Tibial artery (tissue), 4 donors: ENCODE measurements around the gene TNFSF13.

Experiments
- DNase-seq, 2 donors: peaks; one replicate each; pipeline ENCODE4 v3.0.0-alpha.2; 2019
- H3K27ac ChIP-seq, 2 donors: fragments of 200-600 bp; sonication (generic) in 1 of 2; 1 replicate in 1 of 2; 2 replicates in 1 of 2; pipeline ENCODE4 v1.5.1; 2018 to 2019; ENCODE audit warnings: mild to moderate bottlenecking in 1 of 2
- H3K27me3 ChIP-seq, 2 donors: fragments of 200-600 bp; sonication (generic) in 1 of 2; one replicate each; pipeline versions ENCODE4 v1.5.1 to v1.6.0; 2016 to 2019
- H3K36me3 ChIP-seq, 3 donors: fragments of 200-600 bp; sonication (generic) in 2 of 3; one replicate each; pipeline ENCODE4 v1.5.1; 2016 to 2019; ENCODE audit warnings: mild to moderate bottlenecking in 2 of 3
- H3K4me1 ChIP-seq, 4 donors: fragments of 200-600 bp; sonication (generic) in 2 of 4; 1 replicate in 3 of 4; 2 replicates in 1 of 4; pipeline ENCODE4 v1.5.1; 2016 to 2019
- H3K4me3 ChIP-seq, 2 donors: fragments of 200-600 bp; sonication (generic) in 1 of 2; 1 replicate in 1 of 2; 2 replicates in 1 of 2; pipeline ENCODE4 v1.5.1; 2018 to 2019; ENCODE audit warnings: mild to moderate bottlenecking in 2 of 2
- H3K9me3 ChIP-seq, 3 donors: fragments of 200-600 bp; sonication (generic) in 1 of 3; one replicate each; pipeline ENCODE4 v1.5.1; 2016 to 2019
- intact Hi-C: fragments of 100-400 bp; cut with DNase I; formaldehyde crosslinking; loops from one replicate; pipeline ENCODE4 v1.15.0; 2023; ENCODE audit warnings: low total_unique reads
- TF ChIP-seq, protein P1 (sequence below), 2 experiments: fragments of 200-600 bp in 1 of 2; fragments of 450-650 bp in 1 of 2; IDR thresholded peaks; one replicate each; pipeline ENCODE4 v1.5.1; 2017 to 2019; ENCODE audit warnings: antibody characterized with exemption in 2 of 2, mild to moderate bottlenecking in 1 of 2, moderate library complexity in 1 of 2

TNFSF13 gene

DNA sequence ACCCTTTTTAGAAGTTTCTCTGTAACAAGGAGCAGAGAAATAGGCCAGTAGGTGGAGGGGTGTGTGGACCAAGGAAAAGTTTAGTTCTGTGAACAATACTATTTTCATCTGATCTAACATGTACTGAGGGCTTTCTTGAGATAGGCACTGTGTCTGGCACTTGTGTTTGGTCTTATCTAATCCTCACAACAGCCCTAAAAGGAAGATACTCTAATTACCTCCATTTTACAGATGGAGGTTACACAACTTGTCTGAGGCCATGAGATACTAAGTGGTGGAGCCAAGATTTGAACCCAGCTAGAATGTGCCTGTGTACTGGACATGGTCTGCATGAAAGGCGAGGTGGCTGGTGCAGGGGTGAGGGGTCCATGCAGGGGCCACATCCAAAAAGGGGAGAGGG, 5.2 kb upstream of the TNFSF13 start:
- H3K27ac ChIP-seq, result no peak overlapping the region

DNA sequence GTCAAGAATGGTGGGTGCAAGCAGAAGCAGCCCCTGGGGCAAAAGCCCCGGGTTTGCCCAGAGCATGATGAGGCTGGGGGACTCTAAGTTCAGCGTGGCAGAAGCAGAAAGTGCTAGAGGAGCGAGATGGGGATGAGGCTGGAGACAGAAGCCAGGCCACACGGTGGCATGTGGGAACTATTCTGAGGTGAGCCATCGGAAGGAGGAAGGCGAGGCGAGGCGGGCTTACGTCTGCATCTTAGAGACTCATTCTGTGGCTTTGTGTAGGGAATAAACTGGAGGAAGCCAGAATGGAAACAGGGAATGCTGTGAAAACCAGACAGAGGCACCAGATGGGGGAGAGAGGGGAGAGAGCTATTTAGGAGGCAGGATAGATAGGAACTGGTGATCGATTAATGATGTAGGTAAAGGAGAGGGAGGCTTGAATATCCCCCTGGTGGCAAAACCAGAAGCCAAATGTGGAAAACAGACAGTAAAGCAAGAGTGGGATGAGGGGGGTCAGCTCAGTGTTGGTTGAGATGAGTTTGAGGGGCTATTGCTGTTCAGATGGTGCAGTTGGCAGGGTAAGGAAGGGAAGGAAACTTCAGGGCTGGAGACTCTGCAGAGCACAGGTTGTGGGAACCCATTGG, 3.1 kb upstream of the TNFSF13 start:
- peaks cover 0 to 34% (median 33%) of the 10 kb centered on the region in 4 donors for H3K4me1 ChIP-seq
- no peak for DNase-seq
- H3K27me3 ChIP-seq, result no peaks in the 10 kb centered on the region
- H3K36me3 ChIP-seq, result peaks cover 3 to 22% (median 13%) of the 10 kb centered on the region in 3 donors
- TF ChIP-seq, protein P1, sequence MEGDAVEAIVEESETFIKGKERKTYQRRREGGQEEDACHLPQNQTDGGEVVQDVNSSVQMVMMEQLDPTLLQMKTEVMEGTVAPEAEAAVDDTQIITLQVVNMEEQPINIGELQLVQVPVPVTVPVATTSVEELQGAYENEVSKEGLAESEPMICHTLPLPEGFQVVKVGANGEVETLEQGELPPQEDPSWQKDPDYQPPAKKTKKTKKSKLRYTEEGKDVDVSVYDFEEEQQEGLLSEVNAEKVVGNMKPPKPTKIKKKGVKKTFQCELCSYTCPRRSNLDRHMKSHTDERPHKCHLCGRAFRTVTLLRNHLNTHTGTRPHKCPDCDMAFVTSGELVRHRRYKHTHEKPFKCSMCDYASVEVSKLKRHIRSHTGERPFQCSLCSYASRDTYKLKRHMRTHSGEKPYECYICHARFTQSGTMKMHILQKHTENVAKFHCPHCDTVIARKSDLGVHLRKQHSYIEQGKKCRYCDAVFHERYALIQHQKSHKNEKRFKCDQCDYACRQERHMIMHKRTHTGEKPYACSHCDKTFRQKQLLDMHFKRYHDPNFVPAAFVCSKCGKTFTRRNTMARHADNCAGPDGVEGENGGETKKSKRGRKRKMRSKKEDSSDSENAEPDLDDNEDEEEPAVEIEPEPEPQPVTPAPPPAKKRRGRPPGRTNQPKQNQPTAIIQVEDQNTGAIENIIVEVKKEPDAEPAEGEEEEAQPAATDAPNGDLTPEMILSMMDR (IDR thresholded peaks at IDR 0.05), result no peak
- no peak overlapping the region for H3K4me3 ChIP-seq
- H3K27ac ChIP-seq, result no peak overlapping the region
- H3K9me3 ChIP-seq, result no peaks in the 10 kb centered on the region
- intact Hi-C loops, result no loop called here

More for the DNA sequence above, 5.2 kb upstream of the TNFSF13 start:
- no peaks in the 10 kb centered on the region for H3K27me3 ChIP-seq
- H3K4me1 ChIP-seq, result peaks cover 0 to 26% (median 23%) of the 10 kb centered on the region in 4 donors
- DNase-seq, result no peak
- H3K4me3 ChIP-seq, result no peak overlapping the region
- intact Hi-C loops, result no loop called here
- H3K9me3 ChIP-seq, result no peaks in the 10 kb centered on the region
- TF ChIP-seq, protein P1 (IDR thresholded peaks at IDR 0.05), result no peak
- H3K36me3 ChIP-seq, result peaks cover 3 to 24% (median 13%) of the 10 kb centered on the region in 3 donors

DNA sequence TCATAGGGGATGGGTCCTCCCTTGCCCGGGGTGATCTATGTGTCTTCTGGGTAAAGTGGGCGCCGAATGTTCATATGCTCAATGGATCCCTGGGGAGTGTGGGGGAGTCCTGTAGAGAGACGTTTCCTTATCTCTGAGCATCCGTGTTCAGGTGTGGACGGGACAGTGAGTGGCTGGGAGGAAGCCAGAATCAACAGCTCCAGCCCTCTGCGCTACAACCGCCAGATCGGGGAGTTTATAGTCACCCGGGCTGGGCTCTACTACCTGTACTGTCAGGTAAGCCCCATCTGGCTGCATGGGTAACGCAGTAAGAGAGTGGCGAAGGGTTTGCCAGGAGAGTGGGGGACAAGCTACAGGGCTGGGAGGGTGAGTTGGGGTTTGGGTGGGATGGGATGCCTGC, 1.9 kb upstream of the TNFSF13 start:
- intact Hi-C loops, result no loop called here
- H3K27ac ChIP-seq, result peak overlapping the region; percentile 95 to 96
- H3K4me1 ChIP-seq, result peaks cover 0 to 42% (median 40%) of the 10 kb centered on the region in 4 donors

DNA sequence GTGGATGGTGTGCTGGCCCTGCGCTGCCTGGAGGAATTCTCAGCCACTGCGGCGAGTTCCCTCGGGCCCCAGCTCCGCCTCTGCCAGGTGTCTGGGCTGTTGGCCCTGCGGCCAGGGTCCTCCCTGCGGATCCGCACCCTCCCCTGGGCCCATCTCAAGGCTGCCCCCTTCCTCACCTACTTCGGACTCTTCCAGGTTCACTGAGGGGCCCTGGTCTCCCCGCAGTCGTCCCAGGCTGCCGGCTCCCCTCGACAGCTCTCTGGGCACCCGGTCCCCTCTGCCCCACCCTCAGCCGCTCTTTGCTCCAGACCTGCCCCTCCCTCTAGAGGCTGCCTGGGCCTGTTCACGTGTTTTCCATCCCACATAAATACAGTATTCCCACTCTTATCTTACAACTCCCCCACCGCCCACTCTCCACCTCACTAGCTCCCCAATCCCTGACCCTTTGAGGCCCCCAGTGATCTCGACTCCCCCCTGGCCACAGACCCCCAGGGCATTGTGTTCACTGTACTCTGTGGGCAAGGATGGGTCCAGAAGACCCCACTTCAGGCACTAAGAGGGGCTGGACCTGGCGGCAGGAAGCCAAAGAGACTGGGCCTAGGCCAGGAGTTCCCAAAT, 1.3 kb upstream of the TNFSF13 start:
- TF ChIP-seq, protein P1 (IDR thresholded peaks at IDR 0.05), result no peak
- Histone ChIP-seq H3K36me3 (peaks cover 0 to 10% (median 6%) of the 10 kb centered on the region in 3 donors), H3K27ac (peak overlapping the region; percentile 95 to 96), H3K4me1 (peaks cover 0 to 44% (median 40%) of the 10 kb centered on the region in 4 donors), H3K4me3 (no peak overlapping the region), H3K9me3 (no peaks in the 10 kb centered on the region), H3K27me3 (no peaks in the 10 kb centered on the region)
- intact Hi-C loops, result no loop called here
- no peak for DNase-seq

More for the DNA sequence above, 1.9 kb upstream of the TNFSF13 start:
- H3K9me3 ChIP-seq, result no peaks in the 10 kb centered on the region
- no peaks in the 10 kb centered on the region for H3K27me3 ChIP-seq
- H3K36me3 ChIP-seq, result peaks cover 0 to 10% (median 6%) of the 10 kb centered on the region in 3 donors
- no peak for DNase-seq
- no peak overlapping the region for H3K4me3 ChIP-seq
- TF ChIP-seq, protein P1 (IDR thresholded peaks at IDR 0.05), result no peak

DNA sequence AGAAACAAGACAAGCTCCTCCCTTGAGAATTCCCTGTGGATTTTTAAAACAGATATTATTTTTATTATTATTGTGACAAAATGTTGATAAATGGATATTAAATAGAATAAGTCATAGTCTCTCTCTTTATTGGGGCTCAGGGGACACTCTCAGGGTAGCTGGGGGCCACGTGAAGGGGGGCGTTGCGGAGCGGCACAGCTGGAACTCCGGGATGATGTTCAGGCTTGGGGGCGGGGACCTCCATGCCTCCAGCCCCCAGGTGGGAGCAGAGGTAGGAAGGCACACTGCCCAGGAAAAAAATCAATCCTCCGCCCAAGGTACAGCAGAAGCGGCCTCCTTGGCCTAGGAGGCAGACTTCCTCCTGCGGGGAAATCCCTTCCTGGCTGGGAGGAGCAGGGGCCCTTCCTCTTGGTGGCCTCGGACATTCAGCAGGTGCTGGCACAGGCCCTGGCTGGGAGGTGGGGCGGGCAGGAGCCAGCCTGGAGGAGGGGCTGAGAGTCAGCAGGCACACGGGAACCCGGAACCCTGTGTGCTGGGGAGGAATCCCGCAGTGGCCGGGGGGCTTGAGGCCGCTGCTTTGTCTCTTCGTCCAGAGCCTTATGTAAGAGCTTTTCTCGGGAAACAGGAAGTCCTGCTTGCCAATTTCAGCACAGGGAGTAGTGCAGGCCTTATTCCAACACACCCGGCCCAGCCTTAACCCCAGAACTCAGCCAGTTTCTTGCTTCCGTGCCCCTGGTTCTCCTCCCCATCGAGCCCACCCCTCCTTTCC, 591 bp upstream of the TNFSF13 start:
- H3K4me1 ChIP-seq, result peaks cover 0 to 51% (median 46%) of the 10 kb centered on the region in 4 donors
- H3K27me3 ChIP-seq, result no peaks in the 10 kb centered on the region
- H3K36me3 ChIP-seq, result peaks cover 0 to 11% (median 6%) of the 10 kb centered on the region in 3 donors
- peak overlapping the region; percentile 95 to 96 for H3K27ac ChIP-seq
- H3K9me3 ChIP-seq, result no peaks in the 10 kb centered on the region
- intact Hi-C loops, result no loop called here
- peak overlapping the region; percentile 86 to 99 for H3K4me3 ChIP-seq
- DNase-seq, result peak; percentile 88 to 94
- TF ChIP-seq, protein P1 (IDR thresholded peaks at IDR 0.05), result no peak
